Iris pigment epithelial cell (primary cell): ENCODE measurements around the gene SHISAL1.
A peak's percentile ranks its signal among the peaks of the same experiment; 100 is the strongest.

ENCODE experiments used
- DNase-seq: peaks from one replicate; pipeline ENCODE4 v3.0.0-alpha.2; 2011; ENCODE audit warnings: low read depth

SHISAL1 gene

GRCh38 chr22:44312766-44313165 lies at the start of gene SHISAL1:
TSS of gene SHISAL1 (minus strand) at chr22:44312951. CDS start at chr22:44300945, 12,006 bp downstream.
- DNase-seq, result peak; percentile 10

GRCh38 chr22:44361391-44362126 lies 48.8 kb upstream of the SHISAL1 start:
- DNase-seq, result no peak

DNA sequence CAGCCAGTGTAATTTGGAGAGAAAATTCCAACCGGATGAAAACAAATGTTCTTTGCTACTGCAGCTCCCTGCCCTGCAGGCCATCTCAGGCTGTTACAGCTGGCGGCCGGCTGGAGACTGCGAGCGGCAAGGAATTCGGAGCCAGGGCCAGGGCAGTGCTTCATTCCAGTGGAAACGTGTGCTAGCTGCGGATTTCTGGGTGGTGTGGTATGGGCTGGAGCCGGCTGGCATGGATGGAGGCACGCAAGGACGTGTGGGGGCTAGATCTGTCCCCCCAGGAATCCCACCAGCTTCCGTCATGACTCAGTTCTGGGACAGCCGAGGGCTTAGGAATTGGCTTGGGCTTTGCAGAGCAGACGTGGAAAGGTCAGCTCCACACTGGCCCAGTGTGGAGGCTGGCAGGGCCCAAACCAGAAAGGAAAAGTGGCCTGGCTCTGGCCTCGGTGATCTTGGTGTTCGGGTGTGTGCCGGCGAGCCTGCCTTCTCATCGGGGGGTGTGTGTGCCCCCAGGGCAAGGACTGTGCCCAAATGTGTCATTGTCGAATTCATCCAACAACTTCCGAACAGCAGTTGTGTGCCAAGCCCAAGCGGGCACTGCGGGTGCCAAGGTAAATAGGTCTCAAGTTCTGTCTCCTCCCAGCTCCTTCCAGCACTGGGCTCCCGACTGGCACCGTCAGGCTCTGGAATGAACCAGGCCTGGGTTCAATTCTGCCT lies 48.1 kb upstream of the SHISAL1 start:
- DNase-seq, result no peak

- no peak for DNase-seq
Observed at GRCh38 chr22:44360306-44360667, 47.5 kb upstream of the SHISAL1 start.

- DNase-seq, result no peak
Observed at GRCh38 chr22:44359496-44360110, 46.9 kb upstream of the SHISAL1 start.

GRCh38 chr22:44358709-44359440 lies 46.1 kb upstream of the SHISAL1 start:
- no peak for DNase-seq

GRCh38 chr22:44357966-44358465 lies 45.3 kb upstream of the SHISAL1 start:
- no peak for DNase-seq

DNA sequence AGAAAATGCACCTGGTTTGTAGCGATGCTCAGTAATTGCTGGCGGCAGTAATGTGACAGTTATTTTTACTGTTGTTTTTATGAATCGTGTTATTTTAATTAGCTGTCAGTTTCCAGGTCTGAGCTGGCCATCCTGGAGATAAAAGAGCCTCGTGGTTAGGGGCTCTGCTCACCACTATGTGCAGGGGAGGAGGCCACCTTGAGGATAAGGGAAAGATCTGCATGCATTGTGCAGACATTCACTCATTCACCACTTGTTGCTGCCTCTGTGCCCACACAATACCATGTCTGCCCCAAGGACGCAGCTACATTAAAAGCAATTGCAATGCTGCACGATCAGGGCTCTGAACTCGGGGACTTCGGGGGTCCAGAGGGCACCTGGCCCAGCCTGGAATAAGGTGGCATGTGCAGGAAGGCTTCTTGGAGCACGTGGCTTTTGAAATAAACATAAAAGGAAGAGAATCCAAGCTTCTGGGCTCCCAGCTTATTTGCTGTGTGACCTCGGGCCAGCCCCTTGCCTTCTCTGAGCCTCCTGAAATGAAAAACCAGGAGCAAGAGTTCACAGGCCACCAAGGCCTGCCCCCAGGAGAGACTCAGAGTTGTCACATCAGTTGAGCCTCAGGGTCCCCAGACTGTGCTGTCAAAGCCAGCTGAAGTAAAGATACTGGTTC lies 44.7 kb upstream of the SHISAL1 start:
- DNase-seq, result no peak

DNA sequence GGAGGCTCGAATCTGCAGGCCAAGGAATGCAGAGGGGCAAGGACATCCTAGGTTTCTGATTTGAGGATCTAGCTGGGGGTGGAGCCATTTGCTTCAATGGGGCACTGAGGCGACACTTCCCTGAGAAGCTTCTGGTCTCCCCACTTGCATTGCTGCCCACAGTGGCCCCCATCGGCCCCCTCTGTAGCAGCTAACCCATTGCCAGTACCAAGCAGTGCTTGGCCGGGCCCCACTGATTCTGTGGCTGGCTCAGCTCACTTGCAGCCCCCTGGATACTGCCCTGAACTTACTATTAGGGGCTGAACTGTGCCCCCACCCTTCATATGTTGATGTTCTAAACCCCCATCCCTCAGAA lies 42.9 kb upstream of the SHISAL1 start:
- DNase-seq, result no peak

DNA sequence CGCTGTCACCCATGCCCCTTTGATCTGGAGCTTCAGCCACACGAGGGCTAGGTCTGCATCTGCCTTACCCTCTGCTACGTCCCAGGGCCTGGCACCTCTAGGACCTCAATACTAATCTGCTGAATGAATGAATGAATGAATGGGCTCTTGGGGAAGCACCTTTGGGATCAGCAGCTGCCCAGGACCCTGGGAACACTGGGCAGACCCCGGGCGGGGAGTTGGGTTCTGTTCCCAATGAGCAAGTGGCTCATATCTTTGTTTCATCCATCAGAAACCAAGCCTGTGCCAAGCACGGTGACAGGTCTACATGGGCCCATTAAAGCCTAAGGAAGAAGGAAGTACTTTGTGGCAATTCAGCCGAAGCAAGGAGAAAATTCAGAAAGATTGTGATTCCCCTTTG lies 41.5 kb upstream of the SHISAL1 start:
- no peak for DNase-seq

DNA sequence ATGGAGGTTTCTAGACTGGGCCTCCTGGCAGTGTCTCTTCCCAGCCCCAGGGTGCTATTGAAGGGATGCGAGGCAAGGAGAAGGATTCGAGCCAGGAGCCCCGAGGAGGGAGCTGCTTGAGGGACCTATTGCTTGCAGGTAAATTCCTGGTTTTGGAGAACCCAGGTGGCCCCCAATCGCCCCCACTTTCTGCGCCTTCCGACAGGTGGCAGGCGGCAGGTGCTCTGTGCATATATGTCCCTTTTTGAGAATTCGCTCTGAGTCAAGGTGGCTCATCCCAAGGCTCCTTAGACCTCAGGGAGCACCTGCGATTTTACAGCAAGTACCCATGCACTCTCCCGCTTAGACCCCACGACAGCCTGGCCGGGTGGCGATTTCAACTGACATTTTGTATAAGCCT lies 40.3 kb upstream of the SHISAL1 start:
- no peak for DNase-seq

DNA sequence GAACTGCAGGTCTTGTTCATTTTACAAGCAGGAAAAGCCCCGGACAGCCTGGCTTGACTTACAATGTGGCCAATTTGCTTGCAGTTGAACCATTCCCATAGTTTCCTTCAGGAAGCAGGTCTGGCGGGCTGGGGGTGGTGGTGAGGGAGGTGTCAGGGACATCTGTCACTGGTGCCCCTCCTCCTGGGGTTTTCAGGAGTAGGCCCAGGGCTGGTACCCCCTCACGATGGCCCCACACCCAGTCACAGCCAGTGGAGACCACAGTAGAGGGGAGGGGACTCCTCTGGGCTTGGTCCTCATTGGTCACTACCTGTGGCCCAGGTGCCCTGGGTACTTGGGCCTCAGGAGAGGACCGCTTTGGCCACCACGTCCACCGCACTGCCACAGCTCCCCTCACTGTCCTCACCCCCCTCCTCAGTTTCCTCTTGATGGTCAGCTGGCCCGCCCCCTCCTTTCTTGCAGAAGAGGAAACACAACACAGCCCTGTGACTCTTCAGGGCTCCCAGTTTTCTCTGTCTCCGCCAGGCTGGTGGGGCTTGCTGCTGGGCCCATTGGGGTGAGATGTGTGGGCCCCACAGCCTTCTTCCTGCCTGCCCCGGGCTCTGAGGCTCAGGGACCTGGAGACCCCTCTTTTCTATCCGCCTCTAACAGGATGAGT lies 39.8 kb upstream of the SHISAL1 start:
- no peak for DNase-seq

DNA sequence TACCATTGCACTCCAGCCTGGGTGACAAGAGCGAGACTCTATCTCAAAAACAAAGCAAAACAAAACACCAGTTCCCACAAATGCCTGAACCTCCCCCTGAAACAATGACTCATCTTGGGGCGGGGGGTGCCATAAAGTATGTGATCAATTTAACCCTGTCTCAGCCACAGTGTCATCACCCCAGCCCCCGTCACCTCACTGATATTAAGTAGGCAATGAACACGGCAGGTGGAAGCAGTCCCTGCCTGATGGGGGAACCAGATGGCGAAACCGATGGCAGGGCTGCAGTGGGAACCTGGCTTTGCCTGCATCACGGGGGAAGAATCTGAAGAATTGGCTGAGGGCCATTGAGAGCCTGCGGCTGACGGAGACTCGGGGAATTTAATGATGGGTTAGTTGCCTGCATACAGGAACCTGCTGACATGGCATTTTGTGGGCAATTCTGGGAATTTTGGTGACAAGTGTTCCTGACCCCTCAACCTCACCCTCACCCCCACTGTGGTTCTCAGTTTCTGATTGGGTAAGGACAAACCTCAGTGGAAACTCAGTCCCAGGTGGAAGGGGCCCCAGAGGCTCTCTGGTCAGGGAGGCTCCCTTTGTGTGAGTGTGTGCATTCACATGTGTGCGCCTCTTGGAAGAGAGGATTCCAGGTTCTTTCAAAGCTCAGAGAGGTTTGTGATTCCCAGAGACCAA lies 39.1 kb upstream of the SHISAL1 start:
- peak; percentile 87 for DNase-seq

DNA sequence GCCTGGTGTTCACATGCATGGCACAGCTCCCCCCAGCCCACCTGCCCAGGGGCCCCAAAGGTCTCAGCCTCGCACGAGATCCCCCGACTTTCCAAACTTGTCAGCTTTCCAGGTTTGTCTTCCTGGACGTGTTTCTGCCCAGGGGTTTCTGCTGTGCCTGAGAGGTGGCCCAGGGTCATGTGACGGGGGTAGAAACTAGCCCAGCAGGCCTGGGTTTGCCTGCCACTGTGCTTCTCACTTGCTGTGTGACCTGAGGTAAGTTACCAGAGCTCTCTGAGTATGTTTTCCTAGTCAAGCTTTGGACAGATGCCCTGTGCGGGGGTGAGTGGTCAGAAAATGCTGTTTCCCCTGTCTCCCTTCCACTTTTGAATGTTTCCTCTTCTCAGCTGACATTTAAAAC lies 38.3 kb upstream of the SHISAL1 start:
- DNase-seq, result no peak

DNA sequence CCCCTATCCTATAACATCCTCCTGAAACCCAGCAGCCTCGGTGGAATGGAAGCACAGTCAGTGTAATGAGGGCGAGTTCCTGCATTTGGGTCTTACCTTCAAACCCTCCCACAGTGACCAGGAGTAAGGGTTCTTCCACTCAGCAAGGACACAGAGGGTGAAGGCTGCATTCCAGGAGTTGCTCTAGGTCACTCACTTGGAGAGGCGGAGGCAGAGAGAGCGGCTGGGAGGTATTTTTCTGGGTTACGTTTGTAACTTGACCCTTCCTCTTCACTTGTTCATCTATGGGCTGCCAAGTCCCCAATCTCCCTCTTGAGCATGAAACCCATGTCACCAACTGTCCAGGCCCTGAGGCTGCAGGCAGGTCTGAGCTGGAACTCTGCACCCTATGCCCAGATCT lies 36.8 kb upstream of the SHISAL1 start:
- no peak for DNase-seq

DNA sequence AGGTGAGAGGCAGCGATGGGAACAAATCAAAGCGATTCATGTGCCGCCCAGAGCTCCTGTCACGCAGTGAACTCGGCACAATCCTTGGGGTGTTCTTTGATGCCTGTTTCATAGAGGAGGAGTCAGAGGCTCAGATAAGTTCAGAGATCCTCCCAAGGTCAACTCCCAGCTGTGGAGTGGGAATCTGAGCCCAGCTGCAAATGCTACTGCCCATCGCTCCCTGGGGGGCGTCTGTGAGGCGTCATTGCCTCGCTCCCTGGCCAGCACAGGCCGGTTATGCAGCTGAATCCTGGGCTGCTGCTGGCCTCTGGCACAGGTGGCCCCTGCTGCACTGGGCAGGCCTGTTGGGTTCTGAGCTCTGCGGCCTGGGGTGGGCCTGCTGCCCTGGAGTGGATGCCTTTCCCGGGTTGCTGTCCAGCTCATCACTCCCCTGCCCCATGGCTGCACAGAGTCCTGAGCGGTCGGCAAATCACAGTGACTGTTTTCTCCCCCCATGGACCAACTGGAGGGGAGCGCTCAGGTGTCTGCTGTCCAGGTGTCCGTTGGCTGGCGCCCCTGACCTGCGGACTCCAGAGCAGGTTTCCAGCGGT lies 36.3 kb upstream of the SHISAL1 start:
- no peak for DNase-seq

DNA sequence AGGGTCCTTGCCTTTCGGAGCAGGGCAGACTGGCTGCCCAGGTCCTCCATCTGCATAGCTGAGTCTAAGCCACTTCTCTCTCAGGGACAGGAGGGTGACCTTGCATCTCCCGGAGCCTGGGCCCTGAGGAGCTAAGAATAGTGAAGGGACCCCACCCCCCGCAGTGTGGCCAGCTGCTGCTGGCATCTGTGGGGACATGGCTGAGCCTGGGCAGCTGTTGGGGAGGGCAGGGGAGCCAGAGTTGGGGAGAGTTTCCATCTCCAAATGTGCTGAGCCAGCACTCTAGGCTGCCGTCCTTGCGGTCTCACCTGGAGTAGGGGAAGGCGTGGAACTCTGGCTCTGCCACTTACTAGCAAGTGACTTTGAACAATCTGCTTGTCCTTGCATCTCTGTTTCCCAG lies 34.8 kb upstream of the SHISAL1 start:
- no peak for DNase-seq

GRCh38 chr22:44347080-44347479 lies 34.3 kb upstream of the SHISAL1 start:
- DNase-seq, result peak; percentile 11

DNA sequence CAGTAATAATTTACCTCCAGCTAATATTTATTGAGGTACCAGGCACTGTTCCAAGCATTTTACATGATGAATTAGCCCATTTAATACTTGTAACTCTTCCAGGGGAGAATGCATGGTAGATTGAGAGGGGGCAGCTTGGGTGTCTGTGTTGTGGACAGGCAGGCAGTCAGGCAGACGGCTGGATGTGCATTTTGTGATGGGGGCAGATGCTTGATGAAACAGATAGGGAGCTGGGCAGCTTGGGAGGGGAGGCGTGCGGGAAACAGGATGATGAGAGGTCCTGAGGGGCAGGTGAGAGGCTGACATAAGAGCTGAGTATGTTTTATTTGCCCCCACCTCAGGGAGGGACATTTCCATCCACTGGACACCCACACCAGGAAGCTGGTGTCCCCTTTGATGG lies 33.1 kb upstream of the SHISAL1 start:
- DNase-seq, result no peak

GRCh38 chr22:44344407-44344806 lies 31.7 kb upstream of the SHISAL1 start:
- no peak for DNase-seq
